T-helper 2 cell treated with Interferon-gamma antibody and Interleukin-4, amounts not matched to agents 5 μg/mL and 100 μg/mL, for 36 hours (primary cell): ENCODE measurements around the gene SERPINA12.

Experiments
- DNase-seq: peaks from one replicate; pipeline ENCODE4 v3.0.0; 2021; ENCODE audit warnings: low spot score
- H3K27ac Mint-ChIP-seq: one replicate; pipeline ENCODE4 v1.8.0; 2021; ENCODE audit warnings: mild to moderate bottlenecking, mixed read lengths
- H3K27me3 Mint-ChIP-seq: one replicate; pipeline ENCODE4 v1.8.0; 2021; ENCODE audit warnings: low read depth, mixed read lengths
- H3K36me3 Mint-ChIP-seq: one replicate; pipeline ENCODE4 v1.8.0; 2021; ENCODE audit warnings: low read depth, mixed read lengths
- H3K4me1 Mint-ChIP-seq: one replicate; pipeline ENCODE4 v1.8.0; 2021; ENCODE audit warnings: low read depth, mixed read lengths
- H3K4me3 Mint-ChIP-seq: one replicate; pipeline ENCODE4 v1.8.0; 2022; ENCODE audit warnings: mild to moderate bottlenecking, moderate library complexity, mixed read lengths
- H3K9me3 Mint-ChIP-seq: one replicate; pipeline ENCODE4 v1.8.0; 2021; ENCODE audit warnings: mixed read lengths

SERPINA12 gene

GRCh38 chr14:94441130-94441529, 68.1 kb downstream of the SERPINA12 start:
- Mint-ChIP-seq H3K36me3 (no peaks in the 10 kb centered on the region), H3K4me3 (no peak overlapping the region), H3K4me1 (no peaks in the 10 kb centered on the region), H3K27me3 (peaks cover 2% of the 10 kb centered on the region), H3K27ac (no peak overlapping the region), H3K9me3 (no peaks in the 10 kb centered on the region)
- no peak for DNase-seq

- DNase-seq = no peak
- Mint-ChIP-seq H3K27ac (no peak overlapping the region), H3K27me3 (peaks cover 2% of the 10 kb centered on the region), H3K9me3 (no peaks in the 10 kb centered on the region), H3K4me1 (no peaks in the 10 kb centered on the region), H3K4me3 (no peak overlapping the region), H3K36me3 (no peaks in the 10 kb centered on the region)
These were observed 69.7 kb downstream of the SERPINA12 start for GRCh38 chr14:94439453-94440057.
